BE2C (cell line): ENCODE results near the gene SCNN1B.
"Not testable (repeated sequence)": the region's sequence is repeated elsewhere in the genome, so short reads cannot be mapped to it uniquely, and the experiment has no call there.

Source experiments
- DNase-seq: peaks from one replicate; pipeline ENCODE4 v3.0.0-alpha.2; 2020
- H3K27me3 ChIP-seq: fragments of 250-450 bp; sonication (Bioruptor Pico); 2 replicates; pipeline ENCODE4 v1.5.1; 2020; ENCODE audit warnings: mild to moderate bottlenecking
- H3K36me3 ChIP-seq: fragments of 250-450 bp; sonication (Bioruptor Pico); 2 replicates; pipeline ENCODE4 v1.5.1; 2020; ENCODE audit warnings: mild to moderate bottlenecking
- H3K4me1 ChIP-seq: fragments of 250-450 bp; sonication (Bioruptor Pico); 2 replicates; pipeline ENCODE4 v1.5.1; 2020
- H3K4me3 ChIP-seq: 2 replicates; pipeline ENCODE4 v1.5.1; 2011; ENCODE audit warnings: low read depth, low read length
- H3K9me3 ChIP-seq: fragments of 250-450 bp; sonication (Bioruptor Pico); 2 replicates; pipeline ENCODE4 v1.5.1; 2020
- CTCF ChIP-seq: IDR thresholded peaks from 2 replicates; pipeline ENCODE4 v1.5.1; 2012; ENCODE audit warnings: mild to moderate bottlenecking, low read depth, low read length

SCNN1B gene

GRCh38 chr16:23293016-23293415 lies 9.1 kb upstream of the SCNN1B start:
- Histone ChIP-seq H3K4me3 (no peak overlapping the region), H3K9me3 (no peaks in the 10 kb centered on the region), H3K36me3 (no peaks in the 10 kb centered on the region), H3K4me1 (no peaks in the 10 kb centered on the region), H3K27me3 (no peaks in the 10 kb centered on the region; the same call in 1 of the 2 replicates)
- no peak for TF ChIP-seq CTCF
- DNase-seq = no peak

DNA sequence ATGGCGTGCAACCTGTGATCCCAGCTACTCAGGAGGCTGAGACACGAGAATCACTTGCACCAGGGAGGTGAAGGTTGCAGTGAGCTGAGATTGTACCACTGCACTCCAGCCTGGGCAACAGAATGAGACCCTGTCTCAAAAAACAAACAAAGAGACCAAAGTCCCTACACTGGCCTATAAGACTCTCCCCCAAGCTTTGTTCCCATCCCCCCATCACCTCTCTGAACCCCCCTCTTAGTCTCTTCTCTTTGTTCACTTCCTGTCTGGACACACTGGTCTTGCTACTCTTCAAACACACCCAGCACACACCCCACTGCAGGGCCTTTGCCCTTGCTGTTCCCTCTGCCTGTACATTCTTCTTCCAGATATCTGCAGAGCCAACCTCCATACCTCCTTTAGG lies 7.8 kb upstream of the SCNN1B start:
- no peaks in the 10 kb centered on the region; the same call in 1 of the 2 replicates for H3K27me3 ChIP-seq
- H3K4me1 ChIP-seq = no peaks in the 10 kb centered on the region
- H3K4me3 ChIP-seq = no peak overlapping the region
- no peak for DNase-seq
- no peaks in the 10 kb centered on the region for H3K9me3 ChIP-seq
- no peak for TF ChIP-seq CTCF
- H3K36me3 ChIP-seq = no peaks in the 10 kb centered on the region

- TF ChIP-seq CTCF = peak; percentile 65
- H3K36me3 ChIP-seq = no peaks in the 10 kb centered on the region
- peaks cover 8% of the 10 kb centered on the region for H3K27me3 ChIP-seq
- H3K4me1 ChIP-seq = no peaks in the 10 kb centered on the region
- H3K9me3 ChIP-seq = no peaks in the 10 kb centered on the region
- peak overlapping the region; percentile 22; the same call in 1 of the 2 replicates for H3K4me3 ChIP-seq
- peak; percentile 60 for DNase-seq
Observed at GRCh38 chr16:23296994-23297393, 5.1 kb upstream of the SCNN1B start.

- H3K4me3 ChIP-seq = no peak overlapping the region
- no peak for DNase-seq
- H3K27me3 ChIP-seq = peaks cover 22% of the 10 kb centered on the region
- H3K9me3 ChIP-seq = no peaks in the 10 kb centered on the region
- H3K4me1 ChIP-seq = no peaks in the 10 kb centered on the region
- H3K36me3 ChIP-seq = no peaks in the 10 kb centered on the region
- no peak for TF ChIP-seq CTCF
Observed at GRCh38 chr16:23298290-23298915, 3.7 kb upstream of the SCNN1B start.

DNA sequence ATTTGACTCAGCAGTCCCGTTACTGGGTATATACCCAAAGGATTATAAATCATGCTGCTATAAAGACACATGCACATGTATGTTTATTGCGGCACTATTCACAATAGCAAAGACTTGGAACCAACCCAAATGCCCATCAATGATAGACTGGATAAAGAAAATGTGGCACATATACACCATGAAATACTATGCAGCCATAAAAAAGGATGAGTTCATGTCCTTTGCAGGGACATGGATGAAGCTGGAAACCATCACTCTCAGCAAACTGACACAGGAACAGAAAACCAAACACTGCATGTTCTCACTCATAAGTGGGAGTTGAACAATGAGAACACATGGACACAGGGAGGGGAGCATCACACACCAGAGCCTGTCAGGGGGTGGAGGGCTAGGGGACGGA lies 2.3 kb upstream of the SCNN1B start:
- H3K4me3 ChIP-seq, DNase-seq, H3K4me1 ChIP-seq, H3K36me3 ChIP-seq, H3K9me3 ChIP-seq: not testable (repeated sequence)
- peaks cover 27% of the 10 kb centered on the region for H3K27me3 ChIP-seq

GRCh38 chr16:23301251-23302044 lies 654 bp upstream of the SCNN1B start:
- Histone ChIP-seq H3K4me3 (no peak overlapping the region), H3K36me3 (no peaks in the 10 kb centered on the region), H3K27me3 (peaks cover 30% of the 10 kb centered on the region), H3K9me3 (no peaks in the 10 kb centered on the region), H3K4me1 (no peaks in the 10 kb centered on the region)
- DNase-seq = no peak
- TF ChIP-seq CTCF = no peak
